C4-2B (cell line): ENCODE results near the gene KIF21A.

Experiments used
- ZFX ChIP-seq: fragments of 450-650 bp; IDR thresholded peaks from 2 replicates; pipeline ENCODE4 v1.6.1; 2017
- TF ChIP-seq, protein P1 (sequence below): fragments of 450-650 bp; conservative IDR thresholded peaks from 2 replicates; pipeline ENCODE4 v1.5.1; 2017; ENCODE audit warnings: mild to moderate bottlenecking

- TF ChIP-seq, protein P1, sequence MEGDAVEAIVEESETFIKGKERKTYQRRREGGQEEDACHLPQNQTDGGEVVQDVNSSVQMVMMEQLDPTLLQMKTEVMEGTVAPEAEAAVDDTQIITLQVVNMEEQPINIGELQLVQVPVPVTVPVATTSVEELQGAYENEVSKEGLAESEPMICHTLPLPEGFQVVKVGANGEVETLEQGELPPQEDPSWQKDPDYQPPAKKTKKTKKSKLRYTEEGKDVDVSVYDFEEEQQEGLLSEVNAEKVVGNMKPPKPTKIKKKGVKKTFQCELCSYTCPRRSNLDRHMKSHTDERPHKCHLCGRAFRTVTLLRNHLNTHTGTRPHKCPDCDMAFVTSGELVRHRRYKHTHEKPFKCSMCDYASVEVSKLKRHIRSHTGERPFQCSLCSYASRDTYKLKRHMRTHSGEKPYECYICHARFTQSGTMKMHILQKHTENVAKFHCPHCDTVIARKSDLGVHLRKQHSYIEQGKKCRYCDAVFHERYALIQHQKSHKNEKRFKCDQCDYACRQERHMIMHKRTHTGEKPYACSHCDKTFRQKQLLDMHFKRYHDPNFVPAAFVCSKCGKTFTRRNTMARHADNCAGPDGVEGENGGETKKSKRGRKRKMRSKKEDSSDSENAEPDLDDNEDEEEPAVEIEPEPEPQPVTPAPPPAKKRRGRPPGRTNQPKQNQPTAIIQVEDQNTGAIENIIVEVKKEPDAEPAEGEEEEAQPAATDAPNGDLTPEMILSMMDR = no peak
- TF ChIP-seq ZFX = no peak
Observed at GRCh38 chr12:39405580-39405979, 37.3 kb downstream of the KIF21A start.
